ENCODE results near the gene KNL1.
"Not testable (repeated sequence)": the region's sequence is repeated elsewhere in the genome, so short reads cannot be mapped to it uniquely, and the experiment has no call there.

DNA sequence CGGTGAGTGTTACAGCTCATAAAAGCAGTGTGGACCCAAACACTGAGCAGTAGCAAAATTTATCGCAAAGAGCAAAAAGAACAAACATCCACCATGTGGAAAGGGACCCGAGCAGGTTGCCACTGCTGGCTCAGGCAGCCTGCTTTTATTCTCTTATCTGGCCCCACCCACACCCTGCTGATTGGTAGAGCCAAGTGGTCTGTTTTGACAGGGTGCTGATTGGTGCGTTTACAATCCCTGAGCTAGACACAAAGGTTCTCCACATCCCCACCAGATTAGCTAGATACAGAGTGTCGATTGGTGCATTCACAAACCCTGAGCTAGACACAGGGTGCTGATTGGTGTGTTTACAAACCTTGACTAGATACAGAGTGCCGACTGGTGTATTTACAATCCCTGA lies 82.2 kb downstream of the KNL1 start:
- TF ChIP-seq, protein P1, sequence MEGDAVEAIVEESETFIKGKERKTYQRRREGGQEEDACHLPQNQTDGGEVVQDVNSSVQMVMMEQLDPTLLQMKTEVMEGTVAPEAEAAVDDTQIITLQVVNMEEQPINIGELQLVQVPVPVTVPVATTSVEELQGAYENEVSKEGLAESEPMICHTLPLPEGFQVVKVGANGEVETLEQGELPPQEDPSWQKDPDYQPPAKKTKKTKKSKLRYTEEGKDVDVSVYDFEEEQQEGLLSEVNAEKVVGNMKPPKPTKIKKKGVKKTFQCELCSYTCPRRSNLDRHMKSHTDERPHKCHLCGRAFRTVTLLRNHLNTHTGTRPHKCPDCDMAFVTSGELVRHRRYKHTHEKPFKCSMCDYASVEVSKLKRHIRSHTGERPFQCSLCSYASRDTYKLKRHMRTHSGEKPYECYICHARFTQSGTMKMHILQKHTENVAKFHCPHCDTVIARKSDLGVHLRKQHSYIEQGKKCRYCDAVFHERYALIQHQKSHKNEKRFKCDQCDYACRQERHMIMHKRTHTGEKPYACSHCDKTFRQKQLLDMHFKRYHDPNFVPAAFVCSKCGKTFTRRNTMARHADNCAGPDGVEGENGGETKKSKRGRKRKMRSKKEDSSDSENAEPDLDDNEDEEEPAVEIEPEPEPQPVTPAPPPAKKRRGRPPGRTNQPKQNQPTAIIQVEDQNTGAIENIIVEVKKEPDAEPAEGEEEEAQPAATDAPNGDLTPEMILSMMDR (IDR thresholded peaks at IDR 0.05), result not testable (repeated sequence)
- not testable (repeated sequence) for TF ChIP-seq POLR2A (IDR thresholded peaks at IDR 0.05)
